HEK293T (cell line): ENCODE results near the gene PARVB.

Experiments used
- BHLHE40 ChIP-seq: fragments of 450-650 bp; IDR thresholded peaks from 2 replicates; pipeline ENCODE4 v1.6.1; 2016; ENCODE audit warnings: mild to moderate bottlenecking, moderate library complexity, borderline replicate concordance
- HDGF ChIP-seq: fragments of 450-650 bp; IDR thresholded peaks from 2 replicates; pipeline ENCODE4 v1.6.1; 2017; ENCODE audit warnings: antibody characterized with exemption, borderline replicate concordance
- SP1 ChIP-seq: fragments of 450-650 bp; IDR thresholded peaks from 2 replicates; pipeline ENCODE4 v1.6.1; 2017

DNA sequence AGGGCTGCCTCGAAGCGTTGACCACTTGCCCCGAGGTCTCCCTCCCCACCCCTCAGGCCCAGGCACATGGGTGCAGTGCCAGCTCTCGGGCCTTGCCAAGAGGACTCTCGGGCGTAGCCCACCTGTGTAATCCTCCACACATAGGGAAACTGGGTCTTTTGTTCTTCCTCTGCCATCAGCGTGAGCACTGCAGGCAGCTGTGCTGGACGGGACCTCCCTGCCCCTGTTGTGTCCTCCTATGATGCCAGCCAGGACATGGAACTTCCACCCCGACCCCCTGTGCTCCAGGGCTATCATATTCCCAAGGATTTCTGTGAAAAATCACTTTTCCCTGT, 66.4 kb downstream of the PARVB start:
- TF ChIP-seq BHLHE40 = no peak
- no peak for TF ChIP-seq HDGF
- no peak for TF ChIP-seq SP1
